ENCODE measurements around the gene KIF6.

GRCh38 chr6:39282774-39283173, 442.4 kb downstream of the KIF6 start:
- TF ChIP-seq CTCF (IDR thresholded peaks at IDR 0.05) (no peak), POLR2A (IDR thresholded peaks at IDR 0.05) (no peak)
